ENCODE data around the gene C11orf16. TPM values are rescaled to one million over a fixed set of nuclear protein-coding genes. Genes with fewer than 3 reads are reported as not detected.
"Not testable (repeated sequence)": the region's sequence is repeated elsewhere in the genome, so short reads cannot be mapped to it uniquely, and the experiment has no call there.

The C11orf16 gene
- total RNA-seq, 1 experiment from 2014 or later = not detected

- H3K4me2 ChIP-seq = no peak overlapping the region
- H3K4me1 ChIP-seq (replicated peaks; ENCODE audit: insufficient read depth) = no peaks in the 10 kb centered on the region
- H3K27me3 ChIP-seq (ENCODE audit: insufficient read depth, low read depth) = no peaks in the 10 kb centered on the region
- no peak overlapping the region for H3K4me3 ChIP-seq
- BruUV-seq (replicated peaks) = no TSS peak
- H2AFZ ChIP-seq = no peak overlapping the region
- H3K79me2 ChIP-seq (ENCODE audit: low read depth) = no peaks in the 10 kb centered on the region
- no peaks in the 10 kb centered on the region for H3K9me2 ChIP-seq (ENCODE audit: insufficient read depth)
- no peaks in the 10 kb centered on the region for H3F3A ChIP-seq (ENCODE audit: insufficient read depth, low read depth)
- POLR2A ChIA-PET (ENCODE audit: unreplicated experiment) = no interaction called here
- H3K36me3 ChIP-seq (ENCODE audit: low read depth) = no peaks in the 10 kb centered on the region
- intact Hi-C loops (cut with micrococcal nuclease; ENCODE audit: unreplicated experiment) = no loop called here
- CTCF ChIA-PET = no interaction called here
- no peak overlapping the region for H3K27ac ChIP-seq
- no peak for DNase-seq
- TF ChIP-seq EZH2 (IDR thresholded peaks at IDR 0.05; ENCODE audit: low read depth) (no peak), CTCF (conservative IDR thresholded peaks at IDR 0.05) (no peak)
- H3K9me3 ChIP-seq (ENCODE audit: insufficient read depth, low read depth) = no peaks in the 10 kb centered on the region
- no peaks in the 10 kb centered on the region for H4K20me1 ChIP-seq (ENCODE audit: insufficient read depth)
Measured at GRCh38 chr11:8886322-8886721, 46.4 kb downstream of the C11orf16 start.

DNA sequence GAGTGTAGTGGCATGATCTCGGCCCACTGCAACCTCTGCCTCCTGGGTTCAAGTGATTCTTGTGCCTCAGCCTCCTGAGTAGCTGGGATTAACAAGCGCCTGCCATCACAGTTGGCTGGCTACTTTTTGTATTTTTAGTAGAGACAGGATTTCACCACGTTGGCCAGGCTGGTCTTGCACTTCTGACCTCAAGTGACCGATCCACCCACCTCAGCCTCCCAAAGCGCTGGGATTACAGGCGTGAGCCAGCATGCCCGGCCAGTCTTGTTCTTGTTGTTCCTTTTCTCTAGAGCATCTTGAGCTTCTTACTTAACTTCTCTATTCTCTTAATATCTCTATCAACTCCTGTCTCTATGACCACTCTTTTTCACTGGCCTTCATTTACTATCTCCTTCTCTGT is 51.2 kb downstream of the C11orf16 start:
- BruUV-seq (replicated peaks); H3K36me3 ChIP-seq (ENCODE audit: low read depth); DNase-seq; H3K4me1 ChIP-seq (replicated peaks; ENCODE audit: insufficient read depth); H3K4me3 ChIP-seq; POLR2A ChIA-PET (ENCODE audit: unreplicated experiment); H3K79me2 ChIP-seq (ENCODE audit: low read depth); H3K27me3 ChIP-seq (ENCODE audit: insufficient read depth, low read depth); H3K9me3 ChIP-seq (ENCODE audit: insufficient read depth, low read depth); H3K9me2 ChIP-seq (ENCODE audit: insufficient read depth); intact Hi-C loops (cut with micrococcal nuclease; ENCODE audit: unreplicated experiment); H3F3A ChIP-seq (ENCODE audit: insufficient read depth, low read depth); H3K4me2 ChIP-seq; H2AFZ ChIP-seq; H3K27ac ChIP-seq; H4K20me1 ChIP-seq (ENCODE audit: insufficient read depth); CTCF ChIA-PET: not testable (repeated sequence)

GRCh38 chr11:8878771-8879170 is 54.0 kb downstream of the C11orf16 start:
- Histone ChIP-seq H3K9me3 (ENCODE audit: insufficient read depth, low read depth) (no peaks in the 10 kb centered on the region), H3K27me3 (ENCODE audit: insufficient read depth, low read depth) (no peaks in the 10 kb centered on the region), H3F3A (ENCODE audit: insufficient read depth, low read depth) (no peaks in the 10 kb centered on the region), H4K20me1 (ENCODE audit: insufficient read depth) (no peaks in the 10 kb centered on the region), H3K4me1 (replicated peaks; ENCODE audit: insufficient read depth) (no peaks in the 10 kb centered on the region), H3K9me2 (ENCODE audit: insufficient read depth) (no peaks in the 10 kb centered on the region), H3K4me2 (no peak overlapping the region), H3K79me2 (ENCODE audit: low read depth) (no peaks in the 10 kb centered on the region), H3K27ac (no peak overlapping the region), H3K4me3 (no peak overlapping the region), H3K36me3 (ENCODE audit: low read depth) (no peaks in the 10 kb centered on the region), H2AFZ (no peak overlapping the region)
- no peak for DNase-seq
- intact Hi-C loops (cut with micrococcal nuclease; ENCODE audit: unreplicated experiment) = no loop called here
- BruUV-seq (replicated peaks) = no TSS peak
- TF ChIP-seq EZH2 (IDR thresholded peaks at IDR 0.05; ENCODE audit: low read depth) = no peak
- TF ChIP-seq CTCF (conservative IDR thresholded peaks at IDR 0.05) = no peak
- CTCF ChIA-PET = no interaction called here
- POLR2A ChIA-PET (ENCODE audit: unreplicated experiment) = no interaction called here

DNA sequence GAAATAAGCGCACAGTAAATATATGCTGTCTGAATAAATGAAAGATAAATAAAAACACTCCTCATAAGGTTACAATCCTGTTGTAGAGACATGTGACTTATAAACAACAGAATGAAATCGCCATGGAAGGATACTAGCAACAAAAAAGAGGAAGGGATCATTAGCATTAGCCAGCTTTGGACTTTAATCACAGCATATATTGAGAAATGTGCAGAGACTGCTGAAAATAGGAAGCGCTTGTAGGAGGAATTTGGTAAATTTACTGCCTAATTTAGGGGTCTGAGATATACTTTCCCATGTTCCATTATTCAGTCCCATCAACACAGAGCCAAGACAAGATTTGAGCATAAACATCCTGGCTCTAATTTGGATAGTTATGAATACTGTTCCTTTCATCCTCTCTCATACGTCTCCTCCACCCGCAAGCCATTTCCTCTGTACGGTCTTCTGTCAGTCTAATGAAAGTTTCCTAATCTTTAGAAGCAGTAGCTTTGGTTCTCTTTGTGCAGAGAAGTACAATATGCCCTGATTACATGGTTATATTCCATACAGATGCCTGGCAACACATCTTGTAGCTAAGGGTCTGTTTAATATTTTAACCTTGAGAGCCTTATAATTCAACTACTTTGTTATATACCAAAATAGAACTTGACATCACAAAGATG is 58.9 kb downstream of the C11orf16 start:
- Histone ChIP-seq H3K36me3 (ENCODE audit: low read depth) (no peaks in the 10 kb centered on the region), H2AFZ (no peak overlapping the region), H3K27ac (no peak overlapping the region), H3K9me3 (ENCODE audit: insufficient read depth, low read depth) (no peaks in the 10 kb centered on the region), H3K4me3 (no peak overlapping the region), H3K27me3 (ENCODE audit: insufficient read depth, low read depth) (no peaks in the 10 kb centered on the region), H3K79me2 (ENCODE audit: low read depth) (no peaks in the 10 kb centered on the region), H3F3A (ENCODE audit: insufficient read depth, low read depth) (0 out of 2 replicates have a peak, but pooled peaks cover 7% of the 10 kb centered on the region), H4K20me1 (ENCODE audit: insufficient read depth) (no peaks in the 10 kb centered on the region), H3K4me1 (replicated peaks; ENCODE audit: insufficient read depth) (peaks cover 18% of the 10 kb centered on the region), H3K4me2 (no peak overlapping the region), H3K9me2 (ENCODE audit: insufficient read depth) (no peaks in the 10 kb centered on the region)
- TF ChIP-seq CTCF (conservative IDR thresholded peaks at IDR 0.05) (no peak), EZH2 (IDR thresholded peaks at IDR 0.05; ENCODE audit: low read depth) (no peak)
- ChIA-PET POLR2A (ENCODE audit: unreplicated experiment) (no interaction called here), CTCF (no interaction called here)
- BruUV-seq (replicated peaks) = no TSS peak
- no peak for DNase-seq
- intact Hi-C loops (cut with micrococcal nuclease; ENCODE audit: unreplicated experiment) = loop anchor here (5.0 kb wide), 1 partner anchor 33 kb away; no protein-coding TSS in a partner anchor

All from PC-9 (cell line).